Small intestine (tissue), 7 donors: Measurements from ENCODE around the gene GAMT. TPM values are rescaled to one million over a fixed set of nuclear protein-coding genes. Genes with fewer than 3 reads are reported as not detected.
"Not testable (repeated sequence)": the region's sequence is repeated elsewhere in the genome, so short reads cannot be mapped to it uniquely, and the experiment has no call there.

Experiments used
- DNase-seq, 2 donors: peaks; one replicate each; pipeline versions ENCODE4 v3.0.0 to v3.0.0-alpha.2; 2013
- FAIRE-seq: peaks from 2 replicates; lab custom pipeline; 2012; peaks lifted over from hg19 to GRCh38; lab: Jason Lieb, UNC
- H3K27ac ChIP-seq, 3 donors: one replicate each; pipeline ENCODE4 v1.5.1; 2013; ENCODE audit warnings: low read length in 2 of 3, mild to moderate bottlenecking in 2 of 3, control low read depth in 1 of 3, inconsistent platforms in 1 of 3, low read depth in 1 of 3, moderate library complexity in 1 of 3
- H3K27me3 ChIP-seq, 3 donors: one replicate each; pipeline ENCODE4 v1.6.1; 2013; ENCODE audit warnings: low read length in 3 of 3, inconsistent platforms in 1 of 3; ENCODE audit not compliant: control insufficient read depth in 3 of 3, insufficient read depth in 3 of 3
- H3K36me3 ChIP-seq, 3 donors: one replicate each; pipeline ENCODE4 v1.6.1; 2013; ENCODE audit warnings: low read length in 3 of 3, inconsistent platforms in 1 of 3, low read depth in 1 of 3, mild to moderate bottlenecking in 1 of 3, moderate library complexity in 1 of 3; ENCODE audit not compliant: control insufficient read depth in 3 of 3, insufficient read depth in 2 of 3
- H3K4me1 ChIP-seq, 3 donors: one replicate each; pipeline ENCODE4 v1.6.1; 2013; ENCODE audit warnings: low read length in 2 of 3, inconsistent platforms in 1 of 3, low read depth in 1 of 3, mild to moderate bottlenecking in 1 of 3, moderate library complexity in 1 of 3; ENCODE audit not compliant: control insufficient read depth in 3 of 3, insufficient read depth in 2 of 3
- H3K4me3 ChIP-seq, 3 donors: one replicate each; pipeline ENCODE4 v1.5.1; 2013; ENCODE audit warnings: low read length in 3 of 3, control low read depth in 1 of 3, inconsistent platforms in 1 of 3, low read depth in 1 of 3, mild to moderate bottlenecking in 1 of 3, moderate library complexity in 1 of 3
- H3K9me3 ChIP-seq, 2 donors: one replicate each; pipeline ENCODE4 v1.6.1; 2013; ENCODE audit warnings: low read depth in 1 of 2, low read length in 1 of 2; ENCODE audit not compliant: control insufficient read depth in 2 of 2, insufficient read depth in 1 of 2
- WGBS, 3 donors: extraction: QIAGEN DNeasy Blood & Tissue Kit; methylation state at CpG; one replicate each; pipeline ENCODE4 v1.1.7; 2013; 5-methylcytosine and 5-hydroxymethylcytosine counted together
- polyA plus RNA-seq, 4 donors: library from polyadenylated mRNA; stranded (reverse) in 3 of 4; unstranded in 1 of 4; fragments of 200-250 nt in 3 of 4; fragments of 120-200 nt in 1 of 4; gene quantifications; one replicate each; pipeline versions ENCODE4 v1.2.1 to v1.2.3, GENCODE V29; 2013
- donor health status: healthy with polysubstance abuse.
- donor health status: control.
- donor health status: control.
- donor health status: Bipolar disorder and iron deficiency.
- donor health status: healthy.

GAMT gene
- polyA plus RNA-seq, 4 donors, result 1.1 to 25.7 (median 4.3) TPM

DNA sequence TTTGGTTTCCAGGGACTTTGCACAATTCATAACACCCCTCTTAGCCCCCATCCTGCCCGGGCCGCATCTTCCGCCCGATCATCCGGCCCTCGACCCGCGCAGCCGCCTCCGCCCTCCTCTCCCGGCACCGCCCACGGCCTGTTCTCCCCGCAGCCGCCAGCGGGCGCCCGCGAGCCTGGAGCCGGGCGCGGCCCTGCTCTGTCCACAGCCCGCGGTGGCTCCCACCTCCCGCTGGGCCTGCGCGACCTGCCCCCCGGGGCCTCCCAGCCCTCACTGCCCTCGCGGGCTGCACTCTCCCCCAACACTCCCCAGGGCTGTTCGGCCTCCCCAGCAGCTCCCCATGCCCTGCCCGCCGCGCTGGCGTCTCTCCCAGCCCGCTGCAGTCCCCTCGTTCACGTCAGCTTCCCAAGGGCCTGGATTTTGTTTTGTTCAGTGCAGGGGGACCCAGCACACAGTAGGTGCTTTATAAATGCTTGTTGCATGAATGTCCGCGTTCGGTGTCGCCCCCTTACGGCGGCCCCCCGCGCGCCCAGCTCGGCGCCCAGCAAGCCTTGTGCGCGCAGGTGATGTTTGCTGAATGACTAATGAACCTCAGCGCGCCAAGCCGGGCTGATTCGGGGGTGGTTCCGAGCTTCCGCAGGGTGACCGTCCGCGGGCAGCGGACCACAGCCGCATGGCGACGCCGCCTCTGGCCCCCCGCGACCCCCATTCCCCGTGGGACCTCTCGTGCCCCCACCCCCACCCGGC is 44.0 kb upstream of the GAMT start:
- DNase-seq (peak; percentile 72 to 89), FAIRE-seq (no peak)
- Histone ChIP-seq H3K9me3 (no peaks in the 10 kb centered on the region), H3K4me1 (peaks cover 0 to 21% (median 2%) of the 10 kb centered on the region in 3 donors), H3K4me3 (peak overlapping the region; percentile 5 to 40 (median 39)), H3K27me3 (peaks cover 3 to 49% (median 32%) of the 10 kb centered on the region in 3 donors), H3K36me3 (peaks cover 3 to 31% (median 14%) of the 10 kb centered on the region in 3 donors), H3K27ac (peak overlapping the region in 2 of 3 donors; percentile 17 to 21)
- 1 to 2% (median 2%) methylated on average over 48 to 70 of the region's 70 CpGs for WGBS, 3 donors

DNA sequence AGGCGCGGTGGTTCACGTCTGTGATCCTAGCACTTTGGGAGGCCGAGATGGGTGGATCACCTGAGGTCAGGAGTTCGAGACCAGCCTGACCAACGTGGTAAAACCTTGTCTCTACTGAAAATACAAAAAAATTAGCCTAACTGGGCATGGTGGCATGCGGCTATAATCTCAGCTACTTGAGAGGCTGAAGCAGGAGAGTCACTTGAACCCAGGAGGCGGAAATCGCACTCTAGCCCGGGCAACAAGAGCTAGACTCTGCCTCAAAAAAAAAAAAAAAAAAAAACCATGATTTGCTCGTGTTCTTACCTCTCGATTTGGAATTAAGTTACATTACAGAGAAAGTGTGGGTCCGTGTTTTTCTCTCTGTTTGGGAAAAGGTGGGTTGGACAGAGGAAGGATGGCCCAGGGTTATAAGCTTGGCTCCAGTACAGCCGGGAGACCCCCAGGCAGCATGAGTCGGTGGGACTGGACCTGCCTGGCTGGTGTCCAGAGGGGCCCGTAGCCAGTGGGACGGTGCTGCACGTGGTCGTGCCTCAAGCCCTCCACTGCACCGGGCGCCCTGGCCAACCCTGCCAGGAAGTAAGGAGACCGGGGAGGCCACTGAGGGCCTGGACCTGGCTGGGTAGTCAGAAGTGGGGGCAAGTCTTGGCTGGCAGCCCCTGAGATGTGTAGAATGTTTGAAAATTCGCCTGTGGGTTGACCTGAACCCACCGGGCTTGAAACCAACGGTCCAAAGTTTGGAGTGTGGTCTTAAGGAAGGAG is 40.5 kb upstream of the GAMT start:
- H3K4me1 ChIP-seq, result peaks cover 0 to 32% (median 4%) of the 10 kb centered on the region in 3 donors
- H3K4me3 ChIP-seq, result no peak overlapping the region
- peaks cover 0 to 17% (median 4%) of the 10 kb centered on the region in 3 donors for H3K27me3 ChIP-seq
- H3K27ac ChIP-seq, result no peak overlapping the region
- H3K9me3 ChIP-seq, result no peaks in the 10 kb centered on the region
- DNase-seq, result no peak
- H3K36me3 ChIP-seq, result peaks cover 3 to 44% (median 17%) of the 10 kb centered on the region in 3 donors
- WGBS, 3 donors, result 85 to 89% (median 86%) methylated on average over 25 of the region's 25 CpGs
- FAIRE-seq, result no peak

DNA sequence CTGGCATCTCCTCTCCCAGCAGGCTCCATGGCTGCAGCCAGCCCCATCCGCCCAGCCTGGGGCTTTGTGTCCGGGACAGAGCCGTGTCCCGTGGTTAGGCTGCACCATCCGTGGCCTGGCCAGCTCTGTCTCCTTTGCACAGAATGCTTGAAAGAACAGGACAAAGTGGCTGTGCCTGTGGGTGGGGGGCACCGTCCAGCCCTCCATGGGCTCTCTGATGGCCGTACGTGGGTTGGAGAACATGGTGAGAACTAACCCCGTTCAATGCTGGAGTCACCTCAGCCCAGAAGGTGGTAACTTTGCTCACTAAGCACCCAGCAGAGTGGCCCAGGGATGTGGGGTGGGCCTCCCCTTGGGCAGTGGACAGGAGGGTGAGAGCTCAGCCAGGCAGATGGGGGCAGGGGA is 39.7 kb upstream of the GAMT start:
- Histone ChIP-seq H3K27me3 (peaks cover 0 to 9% (median 0%) of the 10 kb centered on the region in 3 donors), H3K4me3 (no peak overlapping the region), H3K27ac (no peak overlapping the region), H3K36me3 (peaks cover 3 to 51% (median 17%) of the 10 kb centered on the region in 3 donors), H3K4me1 (peaks cover 0 to 28% (median 4%) of the 10 kb centered on the region in 3 donors), H3K9me3 (no peaks in the 10 kb centered on the region)
- FAIRE-seq (no peak), DNase-seq (no peak)
- WGBS, 3 donors, result 85 to 91% (median 90%) methylated on average over 9 of the region's 9 CpGs

DNA sequence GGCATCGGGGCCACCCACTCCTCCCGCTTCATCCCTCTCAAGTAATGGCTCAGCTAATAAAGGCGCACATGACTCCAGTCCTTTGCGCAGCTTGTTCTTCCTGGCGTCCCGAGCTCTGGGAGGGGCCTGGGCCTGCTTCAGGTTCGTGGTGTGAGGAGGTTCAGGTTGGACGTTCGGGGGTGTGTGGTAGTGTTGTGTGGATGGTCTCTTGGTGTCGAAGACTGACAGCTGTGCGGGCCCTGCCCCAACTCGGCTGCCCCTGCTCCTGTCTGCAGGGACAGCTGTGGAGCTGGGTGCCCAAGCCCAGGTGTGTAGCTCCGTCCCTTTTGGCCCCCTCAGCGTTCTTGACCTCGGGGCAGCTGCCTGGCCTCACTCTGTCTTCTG is 39.1 kb upstream of the GAMT start:
- DNase-seq, result no peak
- H3K9me3 ChIP-seq, result no peaks in the 10 kb centered on the region
- WGBS, 3 donors, result 83 to 89% (median 84%) methylated on average over 13 to 15 of the region's 15 CpGs
- H3K27ac ChIP-seq, result no peak overlapping the region
- peaks cover 3 to 55% (median 17%) of the 10 kb centered on the region in 3 donors for H3K36me3 ChIP-seq
- H3K4me1 ChIP-seq, result peaks cover 0 to 26% (median 2%) of the 10 kb centered on the region in 3 donors
- no peak for FAIRE-seq
- no peak overlapping the region for H3K4me3 ChIP-seq
- peaks cover 0 to 4% (median 0%) of the 10 kb centered on the region in 3 donors for H3K27me3 ChIP-seq

DNA sequence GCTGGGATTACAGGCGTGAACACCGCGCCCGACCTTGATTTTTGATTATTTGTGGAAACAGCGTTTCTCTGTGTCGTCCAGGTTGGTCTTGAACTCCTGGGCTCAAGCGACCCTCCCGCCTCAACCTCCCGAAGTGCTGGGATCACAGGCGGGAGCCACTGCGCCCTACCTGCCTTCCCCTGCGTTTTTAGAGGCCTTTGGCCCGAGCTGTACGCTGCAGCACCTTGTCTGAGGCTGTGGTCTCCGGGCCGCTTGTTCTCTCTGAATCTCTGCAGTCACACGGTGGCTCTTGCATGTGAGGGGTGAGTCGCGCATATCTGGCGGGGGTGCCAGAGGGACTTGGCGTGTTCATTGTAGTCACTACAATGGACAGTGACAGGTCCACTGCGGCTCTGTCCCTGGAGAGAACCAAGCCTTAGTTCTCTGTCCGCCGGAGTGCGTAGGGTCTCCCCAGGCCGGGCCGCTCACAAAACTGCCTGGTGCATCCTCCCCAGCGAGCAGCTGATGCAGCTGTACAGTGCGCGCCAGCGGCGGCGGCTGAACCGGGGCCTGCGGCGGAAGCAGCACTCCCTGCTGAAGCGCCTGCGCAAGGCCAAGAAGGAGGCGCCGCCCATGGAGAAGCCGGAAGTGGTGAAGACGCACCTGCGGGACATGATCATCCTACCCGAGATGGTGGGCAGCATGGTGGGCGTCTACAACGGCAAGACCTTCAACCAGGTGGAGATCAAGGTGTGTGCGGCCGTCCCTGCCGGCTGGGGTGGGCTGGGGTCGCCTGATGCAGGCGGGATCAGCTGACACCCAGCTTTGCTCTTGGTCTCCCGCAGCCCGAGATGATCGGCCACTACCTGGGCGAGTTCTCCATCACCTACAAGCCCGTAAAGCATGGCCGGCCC is 38.4 kb upstream of the GAMT start:
- 70 to 77% (median 75%) methylated on average over 57 of the region's 57 CpGs for WGBS, 3 donors
- H3K27me3 ChIP-seq, FAIRE-seq, H3K27ac ChIP-seq, DNase-seq, H3K9me3 ChIP-seq: not testable (repeated sequence)
- H3K4me3 ChIP-seq, result peak overlapping the region in 2 of 3 donors; percentile 74 to 100
- peaks cover 0 to 21% (median 2%) of the 10 kb centered on the region in 3 donors for H3K4me1 ChIP-seq
- peaks cover 3 to 60% (median 17%) of the 10 kb centered on the region in 3 donors for H3K36me3 ChIP-seq

DNA sequence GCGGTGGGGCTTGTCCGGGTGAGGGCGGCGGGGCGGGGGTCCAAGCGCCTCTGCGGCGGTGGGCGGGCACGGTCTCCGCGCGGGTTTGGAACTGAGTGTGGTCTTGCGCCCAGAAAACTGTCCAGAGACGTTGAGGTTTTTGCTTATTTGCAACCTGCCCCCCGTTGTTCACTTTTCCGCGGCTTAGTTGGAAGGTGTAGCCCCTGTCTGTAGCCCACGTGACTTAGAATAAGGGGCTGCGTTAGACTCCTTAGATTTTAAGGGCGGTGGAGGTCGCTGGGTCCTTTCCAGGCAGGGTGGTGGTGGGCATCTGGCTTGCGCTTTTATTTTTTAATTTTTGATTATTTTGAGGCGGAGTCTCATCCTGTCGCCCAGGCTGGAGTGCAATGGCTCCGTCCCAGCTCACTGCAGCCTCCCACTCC is 37.6 kb upstream of the GAMT start:
- FAIRE-seq (no peak), DNase-seq (no peak)
- H3K4me1 ChIP-seq, result peaks cover 0 to 14% (median 2%) of the 10 kb centered on the region in 3 donors
- H3K27me3 ChIP-seq, result no peaks in the 10 kb centered on the region
- peak overlapping the region in 2 of 3 donors; percentile 92 to 96 for H3K27ac ChIP-seq
- peak overlapping the region; percentile 74 to 100 (median 99) for H3K4me3 ChIP-seq
- WGBS, 3 donors, result 0 to 1% (median 0%) methylated on average over 21 to 26 of the region's 26 CpGs
- peaks cover 3 to 67% (median 24%) of the 10 kb centered on the region in 3 donors for H3K36me3 ChIP-seq
- no peaks in the 10 kb centered on the region for H3K9me3 ChIP-seq

DNA sequence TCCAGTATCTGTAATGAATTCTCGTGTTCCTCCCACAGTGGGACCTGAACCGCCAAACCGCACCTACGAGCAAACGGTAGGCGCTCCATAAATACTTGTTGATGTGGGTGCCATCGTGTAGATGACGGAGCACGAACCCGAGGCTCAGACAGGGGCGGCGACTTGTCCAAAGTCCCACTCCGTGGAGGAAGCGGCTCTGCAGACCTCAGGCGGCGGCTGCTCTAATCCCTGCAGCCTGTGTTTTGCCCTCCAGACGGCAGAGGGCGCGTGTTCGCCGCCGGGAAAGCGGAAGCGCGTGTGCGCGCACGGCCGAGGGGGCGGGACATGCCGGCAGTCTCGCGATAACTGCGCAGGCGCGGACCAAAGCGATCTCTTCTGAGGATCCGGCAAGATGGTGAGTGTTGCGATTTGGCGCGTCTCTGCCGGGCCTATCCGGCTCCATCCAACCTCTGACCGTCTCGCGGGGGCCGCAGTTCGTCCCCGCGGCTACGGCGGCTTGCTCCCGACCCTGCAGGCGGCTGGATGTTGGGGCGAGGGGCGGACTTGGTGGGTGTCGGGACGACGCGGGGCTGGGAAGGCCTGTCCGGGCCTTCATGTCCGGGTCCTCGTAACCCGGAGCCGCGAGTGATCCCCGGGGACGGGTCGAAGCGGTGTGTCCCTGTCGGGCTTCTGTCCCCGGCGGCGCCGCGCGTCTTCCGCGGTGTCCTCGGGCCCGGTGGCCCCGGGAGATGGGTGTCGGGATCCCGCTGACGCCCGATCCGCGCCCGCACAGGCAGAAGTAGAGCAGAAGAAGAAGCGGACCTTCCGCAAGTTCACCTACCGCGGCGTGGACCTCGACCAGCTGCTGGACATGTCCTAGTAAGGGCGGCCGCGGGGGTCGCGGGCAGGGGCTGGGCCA is 36.9 kb upstream of the GAMT start, which contains the start of gene RPS15:
Gene RPS15 (plus strand): TSS at position 362 of the 898 bp plus-strand sequence. CDS start 30 bp downstream, at position 392.
- DNase-seq (peak; percentile 96 to 100), FAIRE-seq (no peak)
- 0 to 1% (median 1%) methylated on average over 85 to 100 of the region's 100 CpGs for WGBS, 3 donors
- peak within 1 kb of the TSS; percentile 66 to 96 (median 92) for H3K27ac ChIP-seq
- peaks cover 0 to 12% (median 2%) of the 10 kb centered on the region in 3 donors for H3K4me1 ChIP-seq
- no peaks in the 10 kb centered on the region for H3K9me3 ChIP-seq
- peaks cover 3 to 72% (median 29%) of the 10 kb centered on the region in 3 donors for H3K36me3 ChIP-seq
- peak within 1 kb of the TSS; percentile 74 to 100 (median 99) for H3K4me3 ChIP-seq
- H3K27me3 ChIP-seq, result no peaks in the 10 kb centered on the region
